BE2C (cell line): ENCODE data around the gene MAP3K21.

ENCODE experiments used
- DNase-seq: peaks from one replicate; pipeline ENCODE4 v3.0.0-alpha.2; 2020
- H3K27me3 ChIP-seq: fragments of 250-450 bp; sonication (Bioruptor Pico); 2 replicates; pipeline ENCODE4 v1.5.1; 2020; ENCODE audit warnings: mild to moderate bottlenecking
- H3K36me3 ChIP-seq: fragments of 250-450 bp; sonication (Bioruptor Pico); 2 replicates; pipeline ENCODE4 v1.5.1; 2020; ENCODE audit warnings: mild to moderate bottlenecking
- H3K4me1 ChIP-seq: fragments of 250-450 bp; sonication (Bioruptor Pico); 2 replicates; pipeline ENCODE4 v1.5.1; 2020
- H3K4me3 ChIP-seq: 2 replicates; pipeline ENCODE4 v1.5.1; 2011; ENCODE audit warnings: low read depth, low read length
- H3K9me3 ChIP-seq: fragments of 250-450 bp; sonication (Bioruptor Pico); 2 replicates; pipeline ENCODE4 v1.5.1; 2020
- CTCF ChIP-seq: IDR thresholded peaks from 2 replicates; pipeline ENCODE4 v1.5.1; 2012; ENCODE audit warnings: mild to moderate bottlenecking, low read depth, low read length

The MAP3K21 gene

DNA sequence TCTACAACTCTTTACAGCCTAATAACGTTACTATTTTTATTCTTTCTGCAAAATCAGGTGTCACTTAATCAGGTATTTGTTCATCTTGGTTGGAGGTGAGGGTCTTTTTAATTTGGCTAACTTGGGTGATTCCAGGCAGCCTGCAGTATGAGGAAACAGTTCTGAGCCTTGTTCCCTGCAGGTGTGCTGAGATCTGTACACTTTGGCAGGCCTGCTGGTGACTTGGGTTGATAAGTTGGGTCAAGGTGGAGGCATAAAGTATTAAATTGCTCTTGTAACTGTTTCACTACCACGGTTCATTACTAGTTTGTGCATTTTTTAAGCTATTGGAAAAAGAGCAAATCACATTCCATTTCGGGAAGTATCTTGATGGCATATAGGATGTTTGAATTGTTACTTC lies 10.0 kb downstream of the MAP3K21 start:
- Histone ChIP-seq H3K36me3 (no peaks in the 10 kb centered on the region), H3K4me1 (no peaks in the 10 kb centered on the region), H3K27me3 (peaks cover 49% of the 10 kb centered on the region), H3K9me3 (no peaks in the 10 kb centered on the region), H3K4me3 (no peak overlapping the region)
- no peak for DNase-seq
- TF ChIP-seq CTCF: no peak

DNA sequence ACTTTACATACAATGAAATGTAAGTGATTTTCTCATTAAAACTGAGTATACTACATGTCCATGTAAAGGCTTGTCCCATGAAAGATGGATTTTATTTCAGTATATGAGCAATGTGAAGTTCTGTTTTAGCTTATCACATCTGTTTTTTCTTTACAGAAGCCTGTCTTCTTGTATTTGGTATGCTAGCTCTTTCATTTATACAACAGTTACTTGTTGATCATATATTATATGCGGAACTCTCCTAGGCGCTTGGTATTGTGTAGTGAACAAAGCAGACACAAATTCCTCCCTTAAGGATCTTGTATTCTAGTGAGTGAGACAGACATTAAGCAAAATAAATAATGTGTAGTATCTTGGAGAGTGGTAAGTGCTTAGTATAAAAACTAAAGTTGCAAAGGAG lies 10.6 kb downstream of the MAP3K21 start:
- Histone ChIP-seq H3K4me1 (no peaks in the 10 kb centered on the region), H3K9me3 (no peaks in the 10 kb centered on the region), H3K36me3 (no peaks in the 10 kb centered on the region), H3K27me3 (peaks cover 48% of the 10 kb centered on the region), H3K4me3 (no peak overlapping the region)
- TF ChIP-seq CTCF: no peak
- DNase-seq: no peak

GRCh38 chr1:233340031-233340555 lies 12.6 kb downstream of the MAP3K21 start:
- Histone ChIP-seq H3K36me3 (no peaks in the 10 kb centered on the region), H3K27me3 (peaks cover 37% of the 10 kb centered on the region), H3K4me1 (no peaks in the 10 kb centered on the region), H3K9me3 (no peaks in the 10 kb centered on the region), H3K4me3 (no peak overlapping the region)
- no peak for DNase-seq
- no peak for TF ChIP-seq CTCF

GRCh38 chr1:233340966-233341516 lies 13.5 kb downstream of the MAP3K21 start:
- Histone ChIP-seq H3K9me3 (no peaks in the 10 kb centered on the region), H3K4me1 (no peaks in the 10 kb centered on the region), H3K4me3 (no peak overlapping the region), H3K27me3 (peaks cover 36% of the 10 kb centered on the region), H3K36me3 (no peaks in the 10 kb centered on the region)
- no peak for DNase-seq
- no peak for TF ChIP-seq CTCF

DNA sequence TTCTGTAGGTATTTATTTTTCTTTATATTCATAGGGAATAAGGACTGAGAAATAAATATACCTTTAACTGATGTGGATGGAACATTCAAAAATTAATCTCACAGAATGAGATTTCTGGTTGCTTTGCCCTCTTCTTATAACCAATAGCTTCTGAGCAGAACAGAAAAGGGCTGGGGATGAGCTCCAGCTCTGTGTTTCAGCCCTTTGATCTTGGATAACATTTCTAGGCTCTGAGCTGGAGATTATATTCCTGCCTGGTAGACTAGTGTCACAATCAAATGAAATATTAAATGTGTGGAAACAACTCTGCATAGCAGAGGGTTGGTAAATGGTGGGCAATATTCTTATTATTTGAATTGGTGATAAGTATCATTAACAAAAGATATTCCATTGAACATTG lies 14.6 kb downstream of the MAP3K21 start:
- TF ChIP-seq CTCF: no peak
- no peaks in the 10 kb centered on the region for H3K36me3 ChIP-seq
- H3K27me3 ChIP-seq: peaks cover 40% of the 10 kb centered on the region
- DNase-seq: no peak
- H3K4me3 ChIP-seq: no peak overlapping the region
- H3K4me1 ChIP-seq: no peaks in the 10 kb centered on the region
- H3K9me3 ChIP-seq: no peaks in the 10 kb centered on the region

DNA sequence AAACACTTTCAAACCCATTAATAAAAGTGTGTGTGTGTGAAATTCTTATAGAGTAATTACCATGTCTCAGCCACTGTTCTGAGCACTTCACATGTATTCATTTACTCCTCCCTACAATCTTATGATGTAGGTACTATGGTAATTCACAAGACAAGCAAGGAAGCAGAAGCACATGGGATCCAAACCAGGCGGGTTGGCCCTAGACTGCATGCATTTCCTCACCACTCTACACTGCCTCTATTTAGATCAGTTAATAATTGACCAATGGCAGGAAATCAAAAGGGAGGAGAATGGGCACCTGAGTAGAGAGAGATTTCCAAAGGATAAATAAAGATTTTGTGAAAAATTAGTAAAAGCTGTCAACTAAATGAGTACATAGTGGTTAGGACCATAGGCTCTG lies 15.7 kb downstream of the MAP3K21 start:
- DNase-seq: no peak
- Histone ChIP-seq H3K27me3 (peaks cover 39% of the 10 kb centered on the region), H3K36me3 (no peaks in the 10 kb centered on the region), H3K9me3 (no peaks in the 10 kb centered on the region), H3K4me1 (no peaks in the 10 kb centered on the region), H3K4me3 (no peak overlapping the region)
- no peak for TF ChIP-seq CTCF
